ENCODE data around the gene ETFB. TPM values are rescaled to one million over a fixed set of nuclear protein-coding genes. Genes with fewer than 3 reads are reported as not detected.

The ETFB gene
- total and polyA plus RNA-seq, 10 of the 15 experiments (the other 5 are each of a cell fraction or from before 2014, with no cell fraction given) = 15.1 to 166 (median 87.8) TPM

DNA sequence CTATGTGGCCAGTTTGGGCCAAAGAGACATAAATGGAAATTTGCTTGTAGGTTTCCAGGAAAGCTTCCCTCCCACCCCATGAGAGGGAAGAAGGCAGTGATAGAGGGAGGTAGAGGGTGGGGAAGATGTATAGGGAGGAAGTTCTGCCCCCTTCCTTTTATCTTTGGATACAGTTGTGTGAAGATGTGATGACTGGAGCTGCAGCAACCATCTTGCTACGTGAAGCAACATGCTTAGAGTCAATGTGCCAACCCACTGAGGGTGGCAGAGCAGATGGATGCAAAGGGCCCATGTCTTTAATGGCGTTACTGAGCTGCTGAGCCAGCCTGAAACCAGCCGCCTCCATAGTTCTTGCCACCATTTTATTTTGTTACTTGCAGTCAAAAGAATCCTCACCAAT, 35.0 kb downstream of the ETFB start:
- intact Hi-C loops (cut with micrococcal nuclease; ENCODE audit: unreplicated experiment) (loop anchor here (10.0 kb wide), 1 partner anchor 324 kb away; no protein-coding TSS in a partner anchor), in situ Hi-C loops (cut with MboI) (no loop called here)
- WGBS (ENCODE audit: insufficient coverage, insufficient replicate concordance, low lambda C conversion rate, missing lambda C conversion rate) = 55% methylated on average over 3 of the region's 3 CpGs
- H3K4me2 ChIP-seq (ENCODE audit: control insufficient read depth, insufficient read depth) = no peak overlapping the region
- ChIA-PET CTCF (no interaction called here), POLR2A (interaction anchor here (0.5 kb wide), 1 partner anchor 743 kb away, joined by 9 read pairs; no protein-coding TSS in a partner anchor), SMC1A (ENCODE audit: uncharacterized antibody, unreplicated experiment) (no interaction called here), RAD21 (ENCODE audit: unreplicated experiment) (no interaction called here)
- no peak overlapping the region for H3K27ac ChIP-seq (ENCODE audit: control insufficient read depth, insufficient read depth)
- TF ChIP-seq POLR2A (IDR thresholded peaks at IDR 0.05; ENCODE audit: low read depth, low read length) (no peak), MXI1 (IDR thresholded peaks at IDR 0.05; ENCODE audit: low read depth, low read length) (no peak), ZNF622 (IDR thresholded peaks at IDR 0.05) (no peak), RFX5 (IDR thresholded peaks at IDR 0.05; ENCODE audit: low read depth, low read length) (no peak), MAX (IDR thresholded peaks at IDR 0.05; ENCODE audit: low read depth, low read length) (no peak), HCFC1 (IDR thresholded peaks at IDR 0.05; ENCODE audit: low read length) (no peak), BCLAF1 (IDR thresholded peaks at IDR 0.05) (no peak), ESRRA (IDR thresholded peaks at IDR 0.05; ENCODE audit: low read length) (no peak), BCL11A (IDR thresholded peaks at IDR 0.05; ENCODE audit: low read depth, low read length) (no peak), RAD51 (IDR thresholded peaks at IDR 0.05) (no peak), EED (IDR thresholded peaks at IDR 0.05; ENCODE audit: low read depth) (no peak), IKZF2 (IDR thresholded peaks at IDR 0.05) (no peak)
- TF ChIP-seq, protein P1, sequence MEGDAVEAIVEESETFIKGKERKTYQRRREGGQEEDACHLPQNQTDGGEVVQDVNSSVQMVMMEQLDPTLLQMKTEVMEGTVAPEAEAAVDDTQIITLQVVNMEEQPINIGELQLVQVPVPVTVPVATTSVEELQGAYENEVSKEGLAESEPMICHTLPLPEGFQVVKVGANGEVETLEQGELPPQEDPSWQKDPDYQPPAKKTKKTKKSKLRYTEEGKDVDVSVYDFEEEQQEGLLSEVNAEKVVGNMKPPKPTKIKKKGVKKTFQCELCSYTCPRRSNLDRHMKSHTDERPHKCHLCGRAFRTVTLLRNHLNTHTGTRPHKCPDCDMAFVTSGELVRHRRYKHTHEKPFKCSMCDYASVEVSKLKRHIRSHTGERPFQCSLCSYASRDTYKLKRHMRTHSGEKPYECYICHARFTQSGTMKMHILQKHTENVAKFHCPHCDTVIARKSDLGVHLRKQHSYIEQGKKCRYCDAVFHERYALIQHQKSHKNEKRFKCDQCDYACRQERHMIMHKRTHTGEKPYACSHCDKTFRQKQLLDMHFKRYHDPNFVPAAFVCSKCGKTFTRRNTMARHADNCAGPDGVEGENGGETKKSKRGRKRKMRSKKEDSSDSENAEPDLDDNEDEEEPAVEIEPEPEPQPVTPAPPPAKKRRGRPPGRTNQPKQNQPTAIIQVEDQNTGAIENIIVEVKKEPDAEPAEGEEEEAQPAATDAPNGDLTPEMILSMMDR (IDR thresholded peaks at IDR 0.05 in 2 of 3, conservative IDR thresholded peaks at IDR 0.05 in 1 of 3; ENCODE audit: control insufficient read depth in 2 of 3, extremely low read depth in 1 of 3, insufficient read depth in 1 of 3, low read depth in 3 of 3, low read length in 3 of 3) = no peak
- TF ChIP-seq, protein P2, sequence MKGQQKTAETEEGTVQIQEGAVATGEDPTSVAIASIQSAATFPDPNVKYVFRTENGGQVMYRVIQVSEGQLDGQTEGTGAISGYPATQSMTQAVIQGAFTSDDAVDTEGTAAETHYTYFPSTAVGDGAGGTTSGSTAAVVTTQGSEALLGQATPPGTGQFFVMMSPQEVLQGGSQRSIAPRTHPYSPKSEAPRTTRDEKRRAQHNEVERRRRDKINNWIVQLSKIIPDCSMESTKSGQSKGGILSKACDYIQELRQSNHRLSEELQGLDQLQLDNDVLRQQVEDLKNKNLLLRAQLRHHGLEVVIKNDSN (IDR thresholded peaks at IDR 0.05; ENCODE audit: borderline replicate concordance, extremely low read length, insufficient read depth, low read depth, low read length) = no peak
- H3K9me3 ChIP-seq (replicated peaks; ENCODE audit: control insufficient read depth, insufficient read depth, low read length) = no peaks in the 10 kb centered on the region; the same call in 2 of the 3 replicates
- H2AFZ ChIP-seq (ENCODE audit: control insufficient read depth, low read depth, low read length) = no peak overlapping the region
- BruUV-seq (replicated peaks) = no TSS peak
- H4K20me1 ChIP-seq (ENCODE audit: control insufficient read depth, insufficient read depth) = no peaks in the 10 kb centered on the region
- no peak overlapping the region for H3K4me3 ChIP-seq
- no peak overlapping the region for H3K9ac ChIP-seq (ENCODE audit: control insufficient read depth, insufficient read depth, low read length)
- no peaks in the 10 kb centered on the region for H3K4me1 ChIP-seq (ENCODE audit: control insufficient read depth, insufficient read depth, low read length)
- ATAC-seq (no peak), DNase-seq (ENCODE audit: low read depth, low spot score) (no peak), FAIRE-seq (no peak)
- no peaks in the 10 kb centered on the region for H3K36me3 ChIP-seq (ENCODE audit: control insufficient read depth in 2 of 2, insufficient read depth in 2 of 2, low read length in 1 of 2)
- H3K79me2 ChIP-seq (ENCODE audit: control insufficient read depth, insufficient read depth, low read length) = no peaks in the 10 kb centered on the region
- H3K27me3 ChIP-seq (replicated peaks in 1 of 2; ENCODE audit: control insufficient read depth in 2 of 2, insufficient read depth in 2 of 2, low read length in 1 of 2) = no peaks in the 10 kb centered on the region
